CMK (cell line): ENCODE measurements around the gene LAMB1.

Experiments
- DNase-seq: peaks from one replicate; pipeline ENCODE4 v3.0.0-alpha.2; 2010; ENCODE audit warnings: low read depth

LAMB1 gene

GRCh38 chr7:108017776-108018151 is 14.8 kb upstream of the LAMB1 start:
- DNase-seq: no peak

DNA sequence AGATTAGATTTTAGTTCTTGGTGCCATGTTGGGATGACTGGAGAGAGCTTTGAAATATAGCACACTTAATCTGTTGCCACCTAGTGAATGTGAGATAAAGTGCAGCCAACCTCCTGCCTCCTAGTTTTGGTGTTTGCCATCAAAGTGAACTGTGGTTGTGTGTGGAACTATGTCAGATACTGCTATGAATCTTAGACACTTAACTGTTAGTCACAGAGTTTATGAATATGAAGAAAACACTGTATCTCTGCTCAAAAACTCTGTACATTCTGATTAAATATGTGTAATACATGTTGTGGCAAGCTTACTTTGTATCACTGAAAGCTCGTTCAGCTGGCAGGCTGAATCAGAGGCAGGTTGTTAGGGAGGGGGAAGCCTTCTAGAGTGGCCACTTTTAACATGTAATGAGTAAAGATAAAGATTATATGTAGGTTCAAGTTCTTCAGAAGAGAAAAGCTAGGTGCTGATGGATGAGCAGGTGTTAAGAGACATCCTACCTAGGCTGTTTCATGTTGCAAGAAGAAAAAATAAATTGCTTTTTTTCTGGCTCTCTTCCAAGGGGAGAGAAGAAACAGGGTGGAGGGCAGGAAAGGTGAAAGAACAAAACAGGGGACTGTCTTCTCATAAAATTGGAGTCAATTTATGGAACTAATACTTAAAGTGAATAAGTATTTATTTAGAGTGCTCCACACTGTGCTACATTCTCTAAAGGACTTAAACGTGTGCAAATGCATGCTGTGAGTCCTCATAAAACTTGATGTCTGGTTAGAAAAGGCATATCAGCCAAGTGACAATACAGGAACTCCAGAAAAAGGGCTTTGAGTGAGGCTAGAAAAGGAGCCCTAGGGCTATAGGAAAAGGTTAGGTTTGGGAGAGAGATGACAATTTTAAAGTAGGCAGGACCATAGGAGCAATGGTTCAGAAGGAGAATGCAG is 14.1 kb upstream of the LAMB1 start:
- no peak for DNase-seq

DNA sequence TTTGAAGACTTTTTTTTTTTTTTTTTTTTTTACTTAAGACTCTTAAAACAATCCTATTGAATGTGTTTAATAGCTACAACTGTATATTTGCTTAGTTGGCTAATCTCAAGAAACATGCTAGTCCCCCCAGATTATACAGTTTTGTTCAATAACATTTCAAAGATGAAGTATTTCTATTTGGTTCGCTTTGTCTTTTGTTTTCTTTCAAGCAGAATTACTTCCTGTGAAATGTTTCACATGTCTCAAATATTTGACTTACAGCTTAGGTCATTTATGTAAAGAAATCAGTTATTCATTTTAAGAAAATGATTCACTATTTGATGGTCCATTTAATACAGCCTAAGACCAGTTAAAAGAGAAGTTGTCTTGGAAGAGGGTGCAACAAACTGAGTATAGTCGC is 12.8 kb upstream of the LAMB1 start:
- DNase-seq: no peak

DNA sequence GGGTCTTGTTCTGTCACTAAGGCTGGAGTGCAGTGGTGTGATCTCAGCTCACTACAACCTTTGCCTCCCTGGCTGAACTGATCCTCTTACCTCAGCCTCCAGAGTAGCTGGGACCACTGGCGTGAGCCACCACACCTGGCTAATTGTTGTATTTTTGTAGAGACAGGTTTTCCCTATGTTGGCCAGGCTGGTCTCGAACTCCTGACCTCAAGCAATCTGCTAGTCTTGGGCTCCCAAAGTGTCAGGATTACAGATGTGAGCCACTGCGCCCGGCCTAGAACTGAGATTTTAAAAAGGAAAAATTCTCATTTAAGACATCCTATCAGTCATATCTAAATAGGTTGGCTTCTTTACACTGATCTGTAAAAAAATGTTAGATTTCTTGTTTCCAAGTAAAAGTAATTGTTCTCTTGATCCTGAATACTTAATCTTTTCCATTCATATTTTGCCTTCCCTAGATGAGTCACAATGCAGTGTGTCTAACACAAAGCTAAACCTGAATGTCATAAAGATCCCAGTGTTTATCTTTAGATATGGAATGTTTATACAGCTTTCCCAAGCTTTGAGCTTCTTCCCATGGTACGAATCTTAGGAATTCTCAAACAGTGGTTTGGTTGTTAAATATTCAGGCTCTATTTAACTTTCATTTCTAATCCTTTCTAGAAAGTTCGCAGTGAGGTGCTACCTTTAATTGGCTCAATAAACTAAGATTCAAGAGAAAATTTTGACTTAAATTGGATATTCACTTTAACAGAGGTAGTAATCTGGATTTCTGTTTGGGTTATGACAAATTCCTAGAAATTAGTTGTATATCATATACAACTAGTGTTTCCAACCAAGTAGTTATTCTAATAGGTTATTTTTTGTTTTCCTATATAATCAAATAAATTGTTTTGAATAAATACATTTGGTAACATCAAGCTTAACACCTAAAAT is 12.1 kb upstream of the LAMB1 start:
- DNase-seq: no peak

GRCh38 chr7:108014215-108014614 is 11.3 kb upstream of the LAMB1 start:
- no peak for DNase-seq

DNA sequence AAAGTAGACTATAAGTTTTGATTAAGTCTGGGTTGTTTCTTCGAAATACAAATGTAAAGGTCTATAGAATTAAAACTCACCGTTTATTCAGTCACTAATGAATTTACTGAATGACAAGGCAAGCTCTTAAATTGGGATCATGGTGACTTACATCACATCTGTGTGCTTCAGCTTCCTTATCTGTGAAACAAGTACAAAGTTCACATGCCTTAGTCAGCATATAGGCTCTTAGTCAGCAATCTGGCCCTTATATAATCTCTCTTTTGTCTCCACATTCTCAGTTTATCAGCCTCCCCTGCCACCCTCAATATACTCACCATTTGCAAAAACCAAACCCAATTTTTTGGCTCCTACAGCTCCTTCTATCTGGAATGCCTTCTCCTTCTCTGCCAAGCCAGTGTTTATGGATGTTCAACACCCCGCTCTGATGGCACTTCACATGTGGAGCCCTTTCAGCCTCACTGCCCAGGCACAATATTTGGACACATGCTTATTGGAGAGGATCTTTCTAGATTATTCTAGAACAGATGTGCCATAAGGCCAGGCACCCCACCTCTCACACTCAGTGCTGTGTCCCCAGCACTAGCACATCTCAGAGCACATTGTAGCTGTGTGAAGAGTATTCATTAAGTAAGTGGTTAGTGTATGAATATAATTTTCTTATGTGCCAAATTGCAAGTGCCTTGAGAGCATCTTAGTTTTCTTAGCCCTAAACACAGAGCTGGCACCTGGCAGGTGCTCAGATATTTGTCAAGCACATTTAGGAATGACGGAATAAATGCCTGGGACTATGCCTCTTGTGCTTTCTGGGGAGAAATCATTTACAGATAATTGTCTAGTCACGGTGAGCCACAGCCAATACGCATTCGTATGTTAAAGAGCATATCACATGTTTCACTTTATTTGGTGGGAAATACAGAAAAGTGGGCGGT is 9.8 kb upstream of the LAMB1 start:
- no peak for DNase-seq

DNA sequence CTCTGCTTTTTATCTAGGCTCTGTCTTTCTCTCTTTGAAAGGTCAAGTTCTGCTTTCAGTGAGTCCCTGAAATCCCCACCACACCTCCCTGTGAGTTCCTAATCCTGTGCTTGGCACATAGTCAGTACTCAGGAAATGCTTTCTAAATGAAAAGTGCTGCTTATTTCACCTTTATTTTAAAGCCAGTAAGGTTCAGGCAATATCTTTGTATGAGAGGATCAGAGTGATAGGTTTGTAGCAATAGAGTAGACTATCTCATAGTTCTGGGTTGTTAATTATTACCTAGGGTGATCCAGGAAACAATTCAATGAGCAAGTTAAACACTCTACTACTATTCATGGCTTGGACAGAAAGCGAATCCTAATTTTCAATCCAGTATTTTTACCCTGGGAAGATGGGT is 7.4 kb upstream of the LAMB1 start:
- no peak for DNase-seq

DNA sequence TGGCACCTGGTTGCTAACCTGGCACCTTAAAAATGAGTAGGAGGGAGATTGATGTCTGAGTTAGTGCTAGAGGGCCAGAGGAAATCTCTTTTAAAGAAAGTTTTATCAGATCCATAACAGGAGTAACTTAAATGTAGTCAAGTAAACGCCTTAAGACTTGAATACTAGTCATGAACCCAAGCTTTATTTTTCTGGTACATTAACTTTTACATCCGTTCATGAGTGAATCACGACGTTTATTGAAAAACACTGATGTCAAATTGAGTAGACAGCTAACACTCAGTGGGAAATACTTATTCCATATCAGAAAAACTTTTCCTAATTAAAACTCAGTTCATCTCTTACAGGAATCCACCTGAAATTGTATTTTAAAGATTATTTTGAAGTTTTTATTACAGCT is 6.9 kb upstream of the LAMB1 start:
- DNase-seq: no peak

DNA sequence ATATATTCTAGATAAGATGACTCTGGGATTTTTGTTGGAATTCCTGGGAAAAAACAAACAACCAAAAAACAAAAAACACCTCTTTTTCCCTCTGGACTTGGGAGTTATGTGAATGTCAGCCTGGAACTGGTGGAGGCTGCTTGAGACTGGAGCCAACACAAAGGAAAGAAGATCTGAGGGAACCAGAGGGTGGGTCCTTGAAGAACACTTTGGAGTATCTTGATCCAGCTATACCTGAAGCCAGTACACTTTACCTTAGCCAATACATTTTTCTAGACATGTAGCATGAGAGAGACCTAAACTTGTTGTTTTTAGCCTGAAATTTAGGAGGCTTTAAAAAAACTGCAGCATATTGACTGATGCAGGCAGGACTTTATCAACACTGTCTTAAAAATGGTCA is 5.9 kb upstream of the LAMB1 start:
- DNase-seq: no peak

- DNase-seq: no peak
These were observed 5.3 kb upstream of the LAMB1 start for GRCh38 chr7:108008240-108008639.

DNA sequence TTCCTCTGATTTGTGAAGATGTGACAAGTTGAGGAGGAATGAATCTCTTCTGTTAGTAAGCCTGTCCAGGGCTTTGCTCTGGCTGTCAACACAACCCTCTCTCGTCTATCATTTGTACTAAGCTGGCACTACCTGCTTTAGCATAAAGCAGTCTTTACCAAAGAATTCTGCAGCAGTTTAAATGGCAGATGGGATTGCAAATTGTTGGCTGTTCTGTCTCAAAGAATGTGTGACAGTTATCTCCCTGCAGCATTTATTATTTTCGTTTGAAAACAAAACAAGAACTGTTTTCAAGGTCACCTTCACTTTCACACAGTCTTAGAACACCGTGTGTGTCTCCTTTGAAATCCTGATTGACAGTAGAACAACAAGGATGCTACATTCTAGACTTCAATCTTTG is 4.8 kb upstream of the LAMB1 start:
- no peak for DNase-seq

GRCh38 chr7:108007261-108007660 is 4.3 kb upstream of the LAMB1 start:
- DNase-seq: no peak

DNA sequence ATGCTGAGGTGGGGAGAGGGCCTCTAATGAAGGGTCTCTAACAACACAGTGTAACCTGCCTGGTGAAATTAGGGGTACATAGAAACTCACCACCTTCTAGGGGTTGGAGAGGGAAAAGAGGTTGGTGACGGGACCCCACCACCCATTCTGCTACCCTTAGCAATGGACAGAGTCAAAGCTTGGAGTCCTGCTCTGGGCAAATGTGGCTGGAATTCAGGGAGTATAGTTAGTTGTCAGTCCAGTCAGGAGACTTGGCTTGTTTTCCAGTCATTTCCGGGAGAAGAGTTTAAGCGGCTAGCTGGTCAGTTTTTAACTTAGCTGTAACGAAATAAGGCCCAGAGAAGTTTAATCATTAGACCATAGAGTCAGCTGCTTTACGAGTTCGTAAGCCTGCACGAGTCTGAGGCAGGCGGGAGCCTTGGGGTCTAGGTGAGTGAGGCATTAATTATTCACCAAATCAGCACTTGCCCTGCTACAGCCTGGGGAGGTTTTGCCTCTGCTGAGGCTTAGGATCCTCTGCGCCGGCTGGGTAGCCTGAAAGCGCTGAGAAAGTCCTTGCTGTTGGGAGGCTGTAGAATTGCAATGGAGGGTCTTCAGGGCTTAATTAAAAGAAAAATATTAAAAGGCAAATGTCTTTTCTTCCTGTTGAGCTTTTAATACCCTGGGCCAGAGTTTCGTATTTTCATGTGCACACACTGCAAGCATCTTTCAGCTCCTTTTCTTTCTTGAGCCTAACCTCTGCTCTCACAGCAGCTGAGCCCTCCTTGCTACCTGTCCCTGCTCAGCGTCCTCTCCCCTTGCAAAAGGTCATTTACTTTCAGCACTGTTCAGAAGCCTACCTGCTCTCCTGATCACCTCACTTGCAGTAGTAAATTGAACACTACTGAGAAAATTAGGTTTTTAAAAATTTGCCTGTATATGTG is 1.5 kb upstream of the LAMB1 start:
- DNase-seq: no peak

DNA sequence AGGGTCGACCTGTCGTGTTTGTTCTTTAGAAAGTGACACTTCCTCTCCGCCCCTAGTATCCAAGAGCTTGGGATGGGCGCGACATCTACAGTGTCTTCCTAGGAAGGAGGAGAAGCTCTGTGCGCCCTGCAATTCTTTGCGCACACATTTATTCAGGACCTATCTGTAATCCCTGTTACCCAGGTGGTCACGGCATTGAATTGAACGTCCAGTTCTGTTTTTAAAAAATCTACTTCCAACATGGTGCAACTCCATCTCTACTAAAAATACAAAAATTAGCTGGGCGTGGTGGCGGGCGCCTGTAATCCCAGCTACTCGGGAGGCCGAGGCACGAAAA is 606 bp upstream of the LAMB1 start:
- no peak for DNase-seq

- no peak for DNase-seq
These were observed 916 bp downstream of the LAMB1 start for GRCh38 chr7:108001764-108002725.

GRCh38 chr7:108000875-108001763 is 1.8 kb downstream of the LAMB1 start:
- no peak for DNase-seq

DNA sequence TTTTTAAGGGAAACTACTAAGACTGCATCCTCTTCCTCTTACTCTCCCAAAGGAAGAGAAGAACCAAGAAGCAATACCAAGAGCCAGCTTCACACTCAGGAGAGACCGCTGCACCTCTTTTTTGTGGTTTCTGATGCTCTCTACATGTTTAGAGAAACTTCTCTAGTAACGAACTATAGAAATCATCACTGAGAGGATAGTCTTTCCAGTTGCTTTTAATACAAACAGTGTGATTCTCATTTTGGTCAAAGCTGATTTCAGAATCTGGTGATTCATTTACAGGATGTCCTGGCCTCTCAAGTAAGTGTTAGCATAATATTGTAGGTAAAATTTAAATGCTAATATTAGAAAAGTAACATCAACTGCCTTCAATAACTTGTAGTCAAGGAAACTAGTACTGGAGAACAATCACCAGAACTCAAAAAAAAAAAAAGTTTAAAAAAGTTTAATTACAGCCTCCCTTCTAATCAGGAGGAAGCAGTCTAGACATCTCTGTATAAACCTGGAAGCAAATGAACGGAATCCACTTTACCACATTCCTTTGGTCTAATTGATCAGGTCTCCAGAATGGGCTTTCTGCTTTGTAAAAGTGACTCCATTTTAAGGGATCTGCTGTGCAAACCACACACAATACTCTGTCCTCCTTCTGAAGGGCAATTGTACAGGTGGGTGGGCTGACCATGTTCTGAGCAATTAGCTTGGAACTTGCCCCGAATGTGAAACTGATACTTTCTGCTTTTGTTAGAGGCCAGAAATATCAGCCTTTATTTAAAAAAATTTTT is 3.0 kb downstream of the LAMB1 start:
- DNase-seq: no peak
